D341Med (cell line): ENCODE results near the gene SCRN1.

Experiments used
- DNase-seq: peaks from one replicate; pipeline ENCODE4 v3.0.0; 2012; ENCODE audit warnings: low spot score

The SCRN1 gene

GRCh38 chr7:30003098-30003497 is 13.5 kb upstream of the SCRN1 start:
- no peak for DNase-seq

DNA sequence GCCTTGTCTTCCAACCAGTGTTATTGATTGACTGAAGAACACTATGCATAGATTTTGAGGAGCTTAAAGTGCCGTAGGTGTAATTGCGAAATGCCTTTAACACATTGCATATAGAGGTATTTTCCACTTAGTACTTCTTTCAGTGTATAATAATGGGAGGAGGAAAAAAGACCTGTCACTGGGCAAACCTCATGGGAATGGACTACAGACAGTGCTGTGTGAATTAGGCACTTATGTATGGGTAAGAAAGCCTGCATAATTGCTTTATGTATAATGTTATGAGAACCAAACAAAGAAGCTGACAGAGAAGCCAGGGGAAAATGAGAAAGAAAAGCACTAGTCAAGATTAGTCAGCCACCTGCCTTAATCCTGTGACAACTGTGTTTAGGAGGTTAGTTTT is 12.4 kb upstream of the SCRN1 start:
- no peak for DNase-seq

- DNase-seq: no peak
These were observed 8.9 kb upstream of the SCRN1 start for GRCh38 chr7:29998489-29998888.

- DNase-seq: no peak
These were observed 6.7 kb upstream of the SCRN1 start for GRCh38 chr7:29996321-29996720.

DNA sequence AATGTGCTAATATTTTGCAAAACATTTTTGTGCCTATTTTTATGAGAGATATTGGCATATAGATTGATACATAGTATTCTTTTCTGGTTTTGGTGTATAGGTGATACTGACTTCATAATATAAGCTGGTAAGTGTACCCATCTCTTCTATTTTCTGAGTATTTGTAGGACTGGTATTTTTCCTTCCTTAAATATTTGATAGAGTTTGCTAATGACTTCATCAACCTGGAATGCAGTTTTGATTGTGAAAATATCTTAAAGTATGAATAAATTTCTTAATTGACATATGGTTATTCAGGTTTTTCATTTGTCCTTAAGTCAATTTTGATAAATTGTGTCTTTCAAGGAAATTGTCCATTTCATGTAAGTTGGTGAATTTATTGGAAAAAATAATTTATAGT is 6.1 kb upstream of the SCRN1 start:
- DNase-seq: no peak

- DNase-seq: no peak
These were observed 3.5 kb upstream of the SCRN1 start for GRCh38 chr7:29993140-29993539.

DNA sequence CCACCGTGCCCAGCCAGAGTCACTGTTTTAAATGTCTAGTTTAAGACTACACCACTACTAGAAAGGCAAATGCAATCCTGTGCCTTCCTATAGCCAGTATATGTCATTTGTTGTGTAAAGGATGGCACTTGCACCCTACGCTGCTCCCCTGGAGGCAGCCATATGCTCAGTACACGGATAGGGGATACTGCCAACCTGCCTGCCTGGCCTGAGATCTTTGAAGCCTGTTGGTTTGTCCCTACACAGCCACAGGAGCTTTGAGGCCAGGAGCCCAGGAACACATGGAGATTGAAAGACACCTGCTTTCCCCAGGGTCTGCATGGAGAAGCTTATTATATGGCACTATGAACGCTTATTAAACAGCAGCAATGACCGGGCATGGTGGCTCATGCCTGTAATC is 2.3 kb upstream of the SCRN1 start:
- no peak for DNase-seq

DNA sequence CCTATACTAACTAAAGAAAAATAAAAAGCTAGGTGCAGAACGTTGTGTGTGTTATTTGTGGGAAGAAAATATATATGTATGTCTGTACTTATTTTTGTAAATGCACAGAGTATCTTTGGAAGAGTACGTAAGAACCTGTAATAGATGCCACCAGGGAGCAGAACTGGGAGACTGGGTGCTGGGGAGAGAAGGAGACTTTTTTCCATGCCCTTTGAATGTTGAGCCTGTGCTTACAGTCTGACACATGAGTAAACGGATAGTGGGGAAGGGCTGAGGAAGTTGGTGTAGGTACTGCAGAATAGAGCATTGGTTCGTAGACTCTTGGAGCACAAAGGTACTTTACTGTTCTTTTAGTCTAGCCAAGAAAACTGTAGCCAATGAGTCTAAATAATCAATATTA is 1.3 kb upstream of the SCRN1 start:
- DNase-seq: no peak

- DNase-seq: peak; percentile 76
These were observed 961 bp downstream of the SCRN1 start for GRCh38 chr7:29988424-29989256.

- no peak for DNase-seq
These were observed 1.7 kb downstream of the SCRN1 start for GRCh38 chr7:29987811-29988317.

DNA sequence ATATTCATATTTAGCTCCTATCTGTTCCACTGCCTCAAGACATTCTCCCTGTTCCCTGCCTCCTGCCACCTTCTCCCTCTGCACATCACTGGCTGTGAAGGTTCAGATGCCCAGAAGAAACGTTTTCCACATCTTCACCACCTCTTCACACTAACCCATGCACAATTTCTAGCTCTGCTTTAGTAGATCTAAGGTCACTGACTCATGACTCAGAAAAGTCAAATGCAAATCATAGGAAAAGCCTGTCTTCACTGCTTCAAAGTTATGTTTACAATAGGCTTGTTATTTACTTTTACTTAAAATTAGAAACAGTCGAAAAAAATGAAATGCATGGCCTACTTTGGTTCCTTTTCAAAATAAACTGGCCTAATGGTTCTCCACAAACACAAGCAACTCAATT is 2.5 kb downstream of the SCRN1 start:
- DNase-seq: no peak

- DNase-seq: no peak
These were observed 9.4 kb downstream of the SCRN1 start for GRCh38 chr7:29980151-29980550.

DNA sequence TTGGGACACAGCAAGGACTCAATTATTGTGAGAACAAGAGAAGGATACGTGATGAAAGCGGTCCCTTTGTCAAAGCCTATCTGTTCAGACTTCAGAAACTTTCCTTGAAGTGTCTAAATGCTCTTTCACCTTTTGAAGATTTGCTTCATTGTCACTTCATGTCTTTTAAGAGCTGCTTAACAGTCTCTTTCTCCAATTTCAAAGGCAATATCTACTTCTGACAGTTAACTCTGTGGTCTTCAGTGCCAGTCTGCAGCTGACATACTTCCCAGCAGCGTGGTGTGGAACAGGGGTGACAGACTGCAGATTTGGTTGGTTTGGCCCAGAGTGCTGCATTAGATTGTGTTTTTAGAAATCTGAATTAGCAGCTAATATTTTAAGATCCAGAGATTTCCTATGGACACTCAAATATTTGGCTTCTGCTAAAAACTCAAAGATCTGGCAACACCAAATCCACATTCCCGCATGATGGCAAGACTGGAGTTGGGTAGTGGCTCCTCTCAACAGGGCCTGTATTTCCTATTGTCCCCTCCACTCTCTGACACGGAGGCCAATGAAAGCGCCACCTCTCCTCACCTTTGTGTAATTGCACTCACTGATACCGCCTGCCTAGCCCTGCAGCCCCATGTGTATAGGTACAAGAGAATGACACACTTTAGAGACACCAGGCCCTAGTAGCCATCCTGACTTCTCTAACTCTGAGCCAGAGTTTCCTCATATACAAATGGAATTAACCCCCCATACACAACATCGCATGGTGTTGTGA is 11.5 kb downstream of the SCRN1 start:
- DNase-seq: no peak

DNA sequence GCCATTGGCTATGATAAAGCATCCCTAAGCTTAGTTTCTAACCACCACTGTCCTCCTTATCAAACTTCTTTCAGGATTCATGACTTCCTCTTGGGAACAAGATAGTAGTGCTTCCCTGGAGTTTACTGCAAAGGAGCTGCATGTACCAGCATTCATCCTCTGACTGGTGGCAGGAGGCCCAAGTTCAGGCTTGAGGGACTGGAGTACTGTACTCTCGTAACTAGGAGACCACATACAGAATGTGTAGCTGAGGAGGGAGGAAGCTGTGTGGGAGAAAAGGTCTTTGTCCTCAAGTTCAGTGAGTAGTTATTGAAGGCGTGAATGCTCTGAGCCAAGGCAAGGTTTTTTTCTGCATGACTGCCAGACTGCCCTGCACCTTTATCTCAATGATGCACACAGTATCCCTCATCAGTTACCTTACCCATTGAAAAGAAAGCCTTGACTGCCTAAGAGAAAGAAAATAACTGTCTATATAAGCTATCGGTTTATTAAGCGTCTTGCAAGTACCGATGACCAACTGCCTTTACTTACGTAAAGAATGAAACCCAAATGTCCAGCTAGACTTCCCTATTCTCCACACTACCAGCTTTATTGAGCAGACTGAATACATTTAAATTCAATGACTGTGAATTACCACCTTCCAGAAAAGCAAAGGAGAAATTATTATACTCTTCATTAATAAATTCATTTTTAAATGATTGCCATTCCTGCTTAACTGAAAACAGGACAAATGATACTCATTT is 12.8 kb downstream of the SCRN1 start:
- DNase-seq: no peak

GRCh38 chr7:29976266-29976665 is 13.3 kb downstream of the SCRN1 start:
- DNase-seq: no peak

DNA sequence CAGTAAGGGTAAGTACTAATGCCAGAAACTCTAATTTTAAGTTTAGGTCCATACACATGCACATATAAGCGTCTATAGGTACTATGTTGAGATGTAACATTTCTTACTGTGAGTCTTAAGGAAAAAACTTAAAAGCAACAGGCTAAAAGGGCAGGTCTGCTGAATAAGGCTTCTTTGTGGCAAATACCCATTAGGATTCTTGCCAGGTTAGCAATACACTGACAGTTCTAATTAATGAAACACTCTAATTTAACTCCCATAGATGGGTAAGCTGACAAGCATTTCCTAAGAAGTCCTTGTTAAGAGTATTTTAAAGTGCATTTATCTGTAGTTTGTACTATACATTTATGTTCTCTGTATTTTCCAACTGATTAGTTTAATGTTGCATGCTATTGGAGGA is 14.0 kb downstream of the SCRN1 start:
- DNase-seq: no peak

DNA sequence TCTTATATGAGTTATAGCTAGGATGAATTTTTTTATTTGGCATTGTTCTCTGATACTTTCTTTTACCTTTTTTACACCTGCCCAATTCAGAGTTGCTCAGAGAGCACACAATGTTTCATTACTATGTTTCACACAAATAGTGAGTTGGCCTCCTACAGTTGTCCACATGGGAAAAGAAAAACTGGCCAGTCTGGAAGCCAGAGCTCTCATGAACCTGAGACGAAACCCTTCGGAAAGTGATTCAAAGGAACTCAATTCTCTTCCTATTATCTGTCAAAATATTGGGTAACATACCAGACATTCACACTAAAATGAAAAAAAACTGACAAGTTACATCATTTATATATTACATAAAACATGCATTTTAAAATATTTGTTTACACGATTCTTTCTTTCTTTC is 15.3 kb downstream of the SCRN1 start:
- DNase-seq: no peak

DNA sequence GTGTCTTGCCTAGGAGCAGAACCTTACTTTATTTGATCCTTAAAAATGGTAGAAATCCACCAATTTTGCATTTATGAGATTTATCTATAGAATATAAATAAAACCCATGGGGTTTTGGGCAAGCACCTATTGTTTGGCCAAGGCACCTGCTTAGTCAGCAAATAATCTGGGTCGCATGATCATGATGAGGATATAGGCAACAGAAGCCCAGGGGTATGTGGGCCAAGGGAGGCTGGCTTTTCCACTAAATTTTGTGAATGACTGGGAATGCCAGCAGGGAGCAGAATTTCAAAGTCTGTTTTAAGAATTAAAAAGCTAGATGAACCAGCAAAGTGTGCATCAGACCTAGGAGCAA is 17.3 kb downstream of the SCRN1 start:
- no peak for DNase-seq

- DNase-seq: no peak
These were observed 17.9 kb downstream of the SCRN1 start for GRCh38 chr7:29971566-29972314.

DNA sequence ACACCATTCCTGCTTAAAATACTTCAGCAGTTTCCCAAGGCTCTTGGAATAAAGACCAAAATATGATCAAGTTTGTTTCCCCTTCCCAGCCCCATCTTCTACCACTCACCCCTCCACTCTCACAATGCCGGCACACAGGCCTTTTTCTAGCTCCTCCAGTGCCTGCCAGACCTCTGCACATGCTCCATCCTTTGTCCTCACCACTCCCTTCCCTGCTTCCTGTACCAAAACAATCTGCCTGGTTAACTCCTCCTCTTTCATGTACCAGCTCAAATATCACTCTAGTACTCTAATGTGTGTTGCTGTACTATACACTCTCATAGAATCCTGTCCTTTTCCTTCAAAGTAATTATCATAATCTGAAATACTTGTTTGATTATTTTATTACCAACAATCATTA is 19.4 kb downstream of the SCRN1 start:
- DNase-seq: no peak

DNA sequence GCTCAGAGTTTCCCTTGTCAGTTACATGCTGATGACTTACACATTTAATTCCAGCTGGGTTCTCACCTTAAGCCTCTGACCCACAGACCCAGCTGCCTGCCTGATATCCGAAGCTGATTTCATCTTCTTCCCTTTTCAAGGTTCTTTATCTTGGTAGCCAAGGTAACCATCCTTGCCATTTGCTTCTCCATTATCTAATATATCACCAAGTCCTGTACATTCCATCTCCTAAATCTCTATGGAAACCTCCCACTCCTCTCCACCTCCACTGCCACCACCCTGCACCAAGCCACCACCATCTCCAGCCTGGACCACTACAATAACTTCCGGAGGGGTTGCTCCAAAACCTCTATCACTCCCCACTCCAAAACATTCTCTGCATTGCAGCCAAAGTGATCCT is 19.9 kb downstream of the SCRN1 start:
- DNase-seq: no peak
